ENCODE data around the gene C7.

- TF ChIP-seq EP300 (IDR thresholded peaks at IDR 0.05; ENCODE audit: low read depth): no peak
- no peak for TF ChIP-seq CTCF (IDR thresholded peaks at IDR 0.05)
These were observed 33.3 kb upstream of the C7 start for GRCh38 chr5:40875958-40876357.

Data from transverse colon (tissue), 3 donors.